ENCODE measurements around the gene ATXN10.

Gene ATXN10

DNA sequence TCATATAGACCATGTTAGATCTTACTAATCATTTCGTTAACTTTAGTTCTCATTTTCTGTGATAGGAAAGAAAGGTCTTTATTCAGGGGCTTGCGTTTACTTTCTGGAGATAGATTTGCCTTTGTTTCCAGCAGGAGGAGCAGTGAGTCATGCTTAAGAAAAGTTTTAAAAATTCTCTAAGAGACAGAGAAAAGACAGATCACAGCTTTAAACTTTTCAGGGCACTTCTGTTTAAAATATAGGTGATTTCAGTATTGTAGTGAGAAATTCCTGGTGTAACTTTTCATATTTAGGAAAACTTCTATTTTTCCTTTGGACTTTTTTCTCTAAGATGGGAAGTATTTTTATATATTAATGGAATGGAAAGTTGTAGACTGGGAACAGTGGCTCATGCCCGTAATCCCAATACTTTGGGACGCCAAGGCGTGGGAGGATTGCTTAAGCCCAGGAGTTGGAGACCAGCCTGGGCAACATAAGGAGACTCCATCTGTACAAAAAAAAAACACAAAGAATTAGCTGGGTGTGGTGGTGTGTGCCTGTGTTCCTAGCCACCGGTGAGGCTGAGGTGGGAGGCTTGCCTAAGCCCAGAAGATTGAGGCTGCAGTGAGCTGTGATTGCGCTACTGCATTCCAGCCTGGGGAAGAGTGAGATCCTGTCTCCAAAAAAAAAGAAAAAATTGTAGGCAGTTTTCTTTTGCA is 60.3 kb downstream of the ATXN10 start:
- Histone ChIP-seq H3K79me2 (ENCODE audit: insufficient read depth, low read length) (peaks cover 14% of the 10 kb centered on the region), H2AFZ (ENCODE audit: low read depth, low read length) (no peak overlapping the region), H3K27me3 (ENCODE audit: insufficient read depth, low read length, poor library complexity) (no peaks in the 10 kb centered on the region), H3K4me3 (ENCODE audit: low read depth in 1 of 2, low read length in 2 of 2) (no peak overlapping the region), H3K9ac (ENCODE audit: low read depth, low read length) (no peak overlapping the region), H3K9me3 (ENCODE audit: insufficient read depth, low read length, severe bottlenecking) (no peaks in the 10 kb centered on the region), H3K27ac (ENCODE audit: low read length) (no peak overlapping the region), H4K20me1 (ENCODE audit: insufficient read depth, low read length) (no peaks in the 10 kb centered on the region; the same call in 1 of the 2 replicates), H3K4me1 (ENCODE audit: insufficient read depth, low read length) (no peaks in the 10 kb centered on the region), H3K36me3 (ENCODE audit: insufficient read depth, low read length) (peaks cover 58% of the 10 kb centered on the region), H3K4me2 (ENCODE audit: insufficient read depth, low read length) (no peak overlapping the region)
- ATAC-seq (ENCODE audit: insufficient read depth, low read depth) (no peak), DNase-seq (no peak)
- TF ChIP-seq, protein P1, sequence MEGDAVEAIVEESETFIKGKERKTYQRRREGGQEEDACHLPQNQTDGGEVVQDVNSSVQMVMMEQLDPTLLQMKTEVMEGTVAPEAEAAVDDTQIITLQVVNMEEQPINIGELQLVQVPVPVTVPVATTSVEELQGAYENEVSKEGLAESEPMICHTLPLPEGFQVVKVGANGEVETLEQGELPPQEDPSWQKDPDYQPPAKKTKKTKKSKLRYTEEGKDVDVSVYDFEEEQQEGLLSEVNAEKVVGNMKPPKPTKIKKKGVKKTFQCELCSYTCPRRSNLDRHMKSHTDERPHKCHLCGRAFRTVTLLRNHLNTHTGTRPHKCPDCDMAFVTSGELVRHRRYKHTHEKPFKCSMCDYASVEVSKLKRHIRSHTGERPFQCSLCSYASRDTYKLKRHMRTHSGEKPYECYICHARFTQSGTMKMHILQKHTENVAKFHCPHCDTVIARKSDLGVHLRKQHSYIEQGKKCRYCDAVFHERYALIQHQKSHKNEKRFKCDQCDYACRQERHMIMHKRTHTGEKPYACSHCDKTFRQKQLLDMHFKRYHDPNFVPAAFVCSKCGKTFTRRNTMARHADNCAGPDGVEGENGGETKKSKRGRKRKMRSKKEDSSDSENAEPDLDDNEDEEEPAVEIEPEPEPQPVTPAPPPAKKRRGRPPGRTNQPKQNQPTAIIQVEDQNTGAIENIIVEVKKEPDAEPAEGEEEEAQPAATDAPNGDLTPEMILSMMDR (IDR thresholded peaks at IDR 0.05; ENCODE audit: borderline replicate concordance, extremely low read depth, low read length, poor library complexity, severe bottlenecking), result peak; percentile 21
- no peak for TF ChIP-seq EZH2 (IDR thresholded peaks at IDR 0.05; ENCODE audit: borderline replicate concordance, low read depth, low read length, severe bottlenecking)

DNA sequence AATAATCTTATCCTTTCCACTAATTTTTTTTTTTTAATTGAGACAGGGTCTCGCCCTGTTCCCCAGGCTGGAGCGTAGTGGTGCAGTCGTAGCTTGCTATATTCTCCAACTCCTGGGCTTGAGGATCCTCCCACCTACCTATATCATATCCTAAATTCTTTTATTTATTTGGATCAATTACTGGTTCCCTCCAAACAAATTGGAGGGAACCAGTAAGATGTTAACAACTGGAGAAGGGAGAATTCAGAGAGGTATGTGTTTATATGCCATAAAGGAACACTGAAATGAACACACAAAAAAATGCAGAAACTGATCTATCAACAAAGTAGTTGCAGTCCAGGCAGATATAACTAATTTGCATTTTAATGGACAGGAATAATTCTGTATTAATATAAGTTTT is 63.6 kb downstream of the ATXN10 start:
- H3K36me3 ChIP-seq (ENCODE audit: insufficient read depth, low read length), result peaks cover 75% of the 10 kb centered on the region
- 0 out of 2 replicates have a peak, but pooled peaks cover 3% of the 10 kb centered on the region for H3K79me2 ChIP-seq (ENCODE audit: insufficient read depth, low read length)
- H3K27ac ChIP-seq (ENCODE audit: low read length), result no peak overlapping the region
- DNase-seq, result no peak
- no peak for TF ChIP-seq EZH2 (IDR thresholded peaks at IDR 0.05; ENCODE audit: borderline replicate concordance, low read depth, low read length, severe bottlenecking)
- no peaks in the 10 kb centered on the region for H3K9me3 ChIP-seq (ENCODE audit: insufficient read depth, low read length, severe bottlenecking)
- no peak overlapping the region for H3K4me2 ChIP-seq (ENCODE audit: insufficient read depth, low read length)
- ATAC-seq (ENCODE audit: insufficient read depth, low read depth), result no peak
- no peaks in the 10 kb centered on the region; the same call in 1 of the 2 replicates for H4K20me1 ChIP-seq (ENCODE audit: insufficient read depth, low read length)
- H3K9ac ChIP-seq (ENCODE audit: low read depth, low read length), result no peak overlapping the region
- H2AFZ ChIP-seq (ENCODE audit: low read depth, low read length), result no peak overlapping the region
- H3K4me1 ChIP-seq (ENCODE audit: insufficient read depth, low read length), result no peaks in the 10 kb centered on the region
- no peaks in the 10 kb centered on the region for H3K27me3 ChIP-seq (ENCODE audit: insufficient read depth, low read length, poor library complexity)
- no peak overlapping the region for H3K4me3 ChIP-seq (ENCODE audit: low read depth in 1 of 2, low read length in 2 of 2)

DNA sequence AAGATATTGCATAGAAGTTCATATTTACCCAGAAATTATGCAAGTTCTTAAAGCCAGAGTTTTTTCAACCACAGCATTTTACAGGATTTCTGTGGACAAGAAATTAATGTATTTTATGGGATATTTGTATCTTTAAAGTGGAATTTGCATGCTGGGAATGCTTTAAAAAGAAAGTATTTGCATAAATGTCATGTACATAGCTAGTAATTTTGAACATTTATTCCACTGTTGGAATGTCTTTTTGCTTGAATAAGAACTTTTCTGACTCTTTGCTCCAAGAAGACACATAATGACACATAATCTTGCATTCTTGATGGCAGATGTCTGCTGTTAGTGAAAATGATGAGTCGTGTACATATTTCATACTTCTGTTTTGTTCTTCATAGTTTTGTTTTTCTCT is 66.6 kb downstream of the ATXN10 start:
- Histone ChIP-seq H3K79me2 (ENCODE audit: insufficient read depth, low read length) (0 out of 2 replicates have a peak, but pooled peaks cover 6% of the 10 kb centered on the region), H4K20me1 (ENCODE audit: insufficient read depth, low read length) (peaks cover 4% of the 10 kb centered on the region; the same call in 1 of the 2 replicates), H3K4me2 (ENCODE audit: insufficient read depth, low read length) (no peak overlapping the region), H3K36me3 (ENCODE audit: insufficient read depth, low read length) (peaks cover 77% of the 10 kb centered on the region), H3K4me3 (ENCODE audit: low read depth in 1 of 2, low read length in 2 of 2) (no peak overlapping the region), H2AFZ (ENCODE audit: low read depth, low read length) (no peak overlapping the region), H3K27me3 (ENCODE audit: insufficient read depth, low read length, poor library complexity) (no peaks in the 10 kb centered on the region), H3K9ac (ENCODE audit: low read depth, low read length) (no peak overlapping the region), H3K9me3 (ENCODE audit: insufficient read depth, low read length, severe bottlenecking) (no peaks in the 10 kb centered on the region), H3K27ac (ENCODE audit: low read length) (no peak overlapping the region), H3K4me1 (ENCODE audit: insufficient read depth, low read length) (no peaks in the 10 kb centered on the region)
- ATAC-seq (ENCODE audit: insufficient read depth, low read depth) (no peak), DNase-seq (no peak)
- TF ChIP-seq EZH2 (IDR thresholded peaks at IDR 0.05; ENCODE audit: borderline replicate concordance, low read depth, low read length, severe bottlenecking), result no peak
- TF ChIP-seq, protein P1 (IDR thresholded peaks at IDR 0.05; ENCODE audit: borderline replicate concordance, extremely low read depth, low read length, poor library complexity, severe bottlenecking), result no peak

GRCh38 chr22:45740236-45740635 is 68.6 kb downstream of the ATXN10 start:
- H3K36me3 ChIP-seq (ENCODE audit: insufficient read depth, low read length), result peaks cover 87% of the 10 kb centered on the region
- ATAC-seq (ENCODE audit: insufficient read depth, low read depth), result no peak

More at GRCh38 chr22:45740236-45740635, 68.6 kb downstream of the ATXN10 start:
- TF ChIP-seq, protein P1 (IDR thresholded peaks at IDR 0.05; ENCODE audit: borderline replicate concordance, extremely low read depth, low read length, poor library complexity, severe bottlenecking), result no peak
- no peak for TF ChIP-seq EZH2 (IDR thresholded peaks at IDR 0.05; ENCODE audit: borderline replicate concordance, low read depth, low read length, severe bottlenecking)
- H3K4me3 ChIP-seq (ENCODE audit: low read depth in 1 of 2, low read length in 2 of 2), result no peak overlapping the region
- H2AFZ ChIP-seq (ENCODE audit: low read depth, low read length), result no peak overlapping the region
- DNase-seq, result no peak
- H4K20me1 ChIP-seq (ENCODE audit: insufficient read depth, low read length), result peaks cover 6% of the 10 kb centered on the region; the same call in 1 of the 2 replicates
- no peak overlapping the region for H3K9ac ChIP-seq (ENCODE audit: low read depth, low read length)
- H3K9me3 ChIP-seq (ENCODE audit: insufficient read depth, low read length, severe bottlenecking), result no peaks in the 10 kb centered on the region
- H3K79me2 ChIP-seq (ENCODE audit: insufficient read depth, low read length), result peaks cover 11% of the 10 kb centered on the region; the same call in 1 of the 2 replicates
- H3K4me1 ChIP-seq (ENCODE audit: insufficient read depth, low read length), result no peaks in the 10 kb centered on the region
- H3K27me3 ChIP-seq (ENCODE audit: insufficient read depth, low read length, poor library complexity), result no peaks in the 10 kb centered on the region
- H3K4me2 ChIP-seq (ENCODE audit: insufficient read depth, low read length), result no peak overlapping the region
- H3K27ac ChIP-seq (ENCODE audit: low read length), result no peak overlapping the region
